ENCODE results near the gene TMSB4Y.

GRCh38 chrY:13738618-13739017 lies 34.9 kb downstream of the TMSB4Y start:
- TF ChIP-seq CTCF (IDR thresholded peaks at IDR 0.05; ENCODE audit: poor library complexity), result no peak
- TF ChIP-seq EZH2 (IDR thresholded peaks at IDR 0.05; ENCODE audit: borderline replicate concordance), result no peak

Data from hepatocyte (in vitro differentiated cells).